Pancreas (tissue), 10 donors: ENCODE data around the gene TAF3. TPM values are rescaled to one million over a fixed set of nuclear protein-coding genes. Genes with fewer than 3 reads are reported as not detected.

Experiments
- ATAC-seq, 4 donors: fragments of 200-7000 bp; cut with Tn5 transposase; one replicate each; pipeline versions ENCODE4 v1.8.0 to v1.9.1; 2020; ENCODE audit warnings: mild to moderate bottlenecking in 4 of 4, moderate library complexity in 4 of 4
- DNase-seq, 6 donors: peaks; one replicate each; pipeline ENCODE4 v3.0.0-alpha.2; 2020
- FAIRE-seq: peaks from 2 replicates; lab custom pipeline; 2012; peaks lifted over from hg19 to GRCh38; lab: Jason Lieb, UNC
- H3K27ac ChIP-seq, 4 donors: fragments of 200-600 bp; sonication (generic); 1 replicate in 3 of 4; 2 replicates in 1 of 4; pipeline versions ENCODE4 v1.5.0 to v1.8.0; 2020
- H3K27me3 ChIP-seq, 4 donors: fragments of 200-600 bp; one replicate each; pipeline ENCODE4 v1.8.0; 2021
- H3K36me3 ChIP-seq, 3 donors: fragments of 200-600 bp; sonication (generic) in 1 of 3; one replicate each; pipeline versions ENCODE4 v1.5.0 to v1.8.0; 2020 to 2021
- H3K4me1 ChIP-seq, 3 donors: fragments of 200-600 bp; one replicate each; pipeline ENCODE4 v1.8.0; 2021
- H3K4me3 ChIP-seq, 4 donors: fragments of 200-600 bp; sonication (generic) in 2 of 4; one replicate each; pipeline versions ENCODE4 v1.5.0 to v1.8.0; 2020 to 2021
- H3K9me3 ChIP-seq, 4 donors: fragments of 200-600 bp; one replicate each; pipeline ENCODE4 v1.8.0; 2021
- CTCF ChIP-seq, 4 donors: fragments of 200-600 bp; sonication (generic) in 3 of 4; IDR thresholded peaks; one replicate each; pipeline versions ENCODE4 v1.5.0 to v1.8.0; 2021; ENCODE audit warnings: antibody characterized with exemption in 4 of 4
- WGBS, 2 donors: extraction: QIAGEN DNeasy Blood & Tissue Kit; methylation state at CpG; one replicate each; pipeline ENCODE4 v1.1.7; 2013; 5-methylcytosine and 5-hydroxymethylcytosine counted together
- intact Hi-C, 3 donors: fragments of 100-400 bp; cut with DNase I; formaldehyde crosslinking; loops; one replicate each; pipeline versions ENCODE4 v1.11.1 to v1.14.2; 2022
- polyA plus RNA-seq, 2 donors: library from polyadenylated mRNA; stranded (reverse); fragments of 200-250 nt; gene quantifications; one replicate each; pipeline ENCODE4 v1.2.3, GENCODE V29; 2013
- total RNA-seq, 6 donors: library from RNA; stranded (reverse); fragmentation: NEBNext Ultra II Directional in 4 of 6; extraction: Animal tissue kit (Norgen Biotek cat#: 25700) in 4 of 6; gene quantifications; one replicate each; pipeline versions ENCODE4 v1.2.1 to v1.2.4, GENCODE V29; 2021 to 2023
- donor health status: healthy with polysubstance abuse.
- donor health status: DM: no; HTN: no; CAD: no; lungs with moderate emphysema.
- donor health status: DM: no; HTN: no; CAD: no.
- donor health status: control.
- donor health status: control.
- donor health status: Bipolar disorder and iron deficiency.
- donor health status: DM: yes; HTN: yes; CAD: no.
- donor health status: DM: no; HTN: no; CAD: no.
- donor health status: DM: no; HTN: no; CAD: no.
- donor health status: DM: yes; HTN: yes; CAD: no.

Gene TAF3
- total and polyA plus RNA-seq, 8 donors, result 2.9 to 5.8 (median 4.0) TPM

- intact Hi-C loops, result no loop called here
- 94 to 95% methylated on average over 8 of the region's 8 CpGs for WGBS, 2 donors
- Histone ChIP-seq H3K27ac (no peak overlapping the region), H3K36me3 (no peaks in the 10 kb centered on the region), H3K4me3 (no peak overlapping the region), H3K27me3 (no peaks in the 10 kb centered on the region), H3K4me1 (no peaks in the 10 kb centered on the region), H3K9me3 (no peaks in the 10 kb centered on the region)
- DNase-seq (no peak), ATAC-seq (no peak), FAIRE-seq (no peak)
- TF ChIP-seq CTCF (IDR thresholded peaks at IDR 0.05), result no peak
Observed at GRCh38 chr10:7933757-7934156, 115.5 kb downstream of the TAF3 start.

GRCh38 chr10:7937315-7937945, 119.1 kb downstream of the TAF3 start:
- 97 to 99% methylated on average over 5 of the region's 5 CpGs for WGBS, 2 donors
- no peak for DNase-seq
- no peak for FAIRE-seq
- ATAC-seq, result no peak
- H3K27me3 ChIP-seq, result no peaks in the 10 kb centered on the region
- no peak overlapping the region for H3K27ac ChIP-seq
- H3K4me1 ChIP-seq, result no peaks in the 10 kb centered on the region
- H3K4me3 ChIP-seq, result no peak overlapping the region
- no peak for TF ChIP-seq CTCF (IDR thresholded peaks at IDR 0.05)
- no peaks in the 10 kb centered on the region for H3K9me3 ChIP-seq
- H3K36me3 ChIP-seq, result no peaks in the 10 kb centered on the region
- intact Hi-C loops, result no loop called here

GRCh38 chr10:7941576-7941975, 123.3 kb downstream of the TAF3 start:
- Histone ChIP-seq H3K4me3 (no peak overlapping the region), H3K27ac (no peak overlapping the region), H3K36me3 (no peaks in the 10 kb centered on the region), H3K4me1 (no peaks in the 10 kb centered on the region), H3K9me3 (no peaks in the 10 kb centered on the region), H3K27me3 (no peaks in the 10 kb centered on the region)
- DNase-seq (no peak), FAIRE-seq (no peak), ATAC-seq (no peak)
- intact Hi-C loops, result no loop called here
- no peak for TF ChIP-seq CTCF (IDR thresholded peaks at IDR 0.05)
- 85 to 88% methylated on average over 6 of the region's 6 CpGs for WGBS, 2 donors

GRCh38 chr10:7942316-7942715, 124.0 kb downstream of the TAF3 start:
- no peak overlapping the region for H3K27ac ChIP-seq
- no peaks in the 10 kb centered on the region for H3K36me3 ChIP-seq
- no peaks in the 10 kb centered on the region for H3K9me3 ChIP-seq
- no peak for TF ChIP-seq CTCF (IDR thresholded peaks at IDR 0.05)
- no peak overlapping the region for H3K4me3 ChIP-seq
- no peaks in the 10 kb centered on the region for H3K4me1 ChIP-seq
- H3K27me3 ChIP-seq, result no peaks in the 10 kb centered on the region
- FAIRE-seq (no peak), ATAC-seq (no peak), DNase-seq (no peak)
- 87 to 94% methylated on average over 4 of the region's 4 CpGs for WGBS, 2 donors
- intact Hi-C loops, result no loop called here

GRCh38 chr10:7942859-7943258, 124.6 kb downstream of the TAF3 start:
- ATAC-seq (no peak), DNase-seq (no peak), FAIRE-seq (no peak)
- no peak for TF ChIP-seq CTCF (IDR thresholded peaks at IDR 0.05)
- H3K27ac ChIP-seq, result no peak overlapping the region
- intact Hi-C loops, result no loop called here
- no peaks in the 10 kb centered on the region for H3K9me3 ChIP-seq
- no peaks in the 10 kb centered on the region for H3K27me3 ChIP-seq
- H3K4me3 ChIP-seq, result no peak overlapping the region
- H3K36me3 ChIP-seq, result no peaks in the 10 kb centered on the region
- WGBS, 2 donors, result 94 to 96% methylated on average over 11 of the region's 11 CpGs
- H3K4me1 ChIP-seq, result no peaks in the 10 kb centered on the region
